Uterus (tissue), 4 donors: Measurements from ENCODE around the gene PNRC2. TPM values are rescaled to one million over a fixed set of nuclear protein-coding genes. Genes with fewer than 3 reads are reported as not detected.
"Not testable (repeated sequence)": the region's sequence is repeated elsewhere in the genome, so short reads cannot be mapped to it uniquely, and the experiment has no call there.

Experiments
- DNase-seq, 2 donors: peaks; one replicate each; pipeline ENCODE4 v3.0.0-alpha.2; 2019 to 2020
- H3K27ac ChIP-seq, 2 donors: fragments of 200-600 bp; sonication (generic); 1 replicate in 1 of 2; 2 replicates in 1 of 2; pipeline ENCODE4 v1.5.1; 2016 to 2018
- H3K27me3 ChIP-seq, 2 donors: fragments of 200-600 bp; sonication (generic); one replicate each; pipeline ENCODE4 v1.5.1; 2018 to 2019; ENCODE audit warnings: control low read depth in 1 of 2
- H3K36me3 ChIP-seq, 2 donors: fragments of 200-600 bp; sonication (generic); one replicate each; pipeline ENCODE4 v1.5.1; 2019; ENCODE audit warnings: control low read depth in 1 of 2
- H3K4me1 ChIP-seq, 2 donors: fragments of 200-600 bp; sonication (generic); one replicate each; pipeline ENCODE4 v1.5.1; 2018 to 2019; ENCODE audit warnings: control low read depth in 1 of 2
- H3K4me3 ChIP-seq, 2 donors: fragments of 200-600 bp; sonication (generic); 1 replicate in 1 of 2; 2 replicates in 1 of 2; pipeline ENCODE4 v1.5.1; 2018 to 2019; ENCODE audit warnings: mild to moderate bottlenecking in 1 of 2
- H3K9me3 ChIP-seq, 2 donors: fragments of 200-600 bp; sonication (generic); one replicate each; pipeline ENCODE4 v1.5.1; 2019; ENCODE audit warnings: control low read depth in 1 of 2
- POLR2A ChIP-seq, 2 donors: fragments of 450-650 bp; IDR thresholded peaks; one replicate each; pipeline ENCODE4 v1.6.1; 2016; ENCODE audit warnings: antibody characterized with exemption in 2 of 2, mild to moderate bottlenecking in 1 of 2, moderate library complexity in 1 of 2
- intact Hi-C: fragments of 100-400 bp; cut with DNase I; formaldehyde crosslinking; loops from one replicate; pipeline ENCODE4 v1.15.1; 2023; ENCODE audit warnings: low total_unique reads
- total RNA-seq, 4 donors: library from RNA; depleted of rRNA in 3 of 4; stranded (reverse); fragments of >200 nt in 3 of 4; gene quantifications; one replicate each; pipeline versions ENCODE4 v1.1.0 to v1.2.4, GENCODE V29; 2014 to 2023
- TF ChIP-seq, protein P1 (sequence below), 4 experiments: fragments of 200-600 bp in 2 of 4; fragments of 450-650 bp in 2 of 4; sonication (generic) in 2 of 4; IDR thresholded peaks; one replicate each; pipeline ENCODE4 v1.5.1; 2016 to 2019; ENCODE audit warnings: antibody characterized with exemption in 4 of 4, mild to moderate bottlenecking in 2 of 4, moderate library complexity in 1 of 4
- donor health status: DM: yes; HTN: yes; CAD: no.

PNRC2 gene
- total RNA-seq, 4 donors from 2014 or later = 44.8 to 187 (median 122) TPM

DNA sequence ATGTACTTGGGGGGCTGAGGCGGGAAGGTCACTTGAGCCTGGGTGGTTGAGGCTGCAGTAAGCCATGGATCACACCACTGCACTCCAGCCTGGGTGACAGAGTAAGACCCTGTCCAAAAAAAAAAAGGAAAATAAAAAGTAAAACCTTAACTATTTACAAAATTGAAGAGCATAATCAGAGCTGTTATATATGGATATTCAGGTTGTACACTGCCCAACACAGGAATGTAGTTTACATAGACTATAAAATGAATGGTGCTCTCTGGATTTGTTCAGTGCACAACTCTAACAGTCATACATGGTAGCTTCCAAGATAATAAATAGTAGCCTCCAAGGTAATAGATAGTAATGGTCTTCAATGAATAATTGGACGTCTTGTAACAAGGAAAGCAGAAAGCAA lies 43.1 kb downstream of the PNRC2 start:
- TF ChIP-seq POLR2A (IDR thresholded peaks at IDR 0.05) = no peak
- TF ChIP-seq, protein P1, sequence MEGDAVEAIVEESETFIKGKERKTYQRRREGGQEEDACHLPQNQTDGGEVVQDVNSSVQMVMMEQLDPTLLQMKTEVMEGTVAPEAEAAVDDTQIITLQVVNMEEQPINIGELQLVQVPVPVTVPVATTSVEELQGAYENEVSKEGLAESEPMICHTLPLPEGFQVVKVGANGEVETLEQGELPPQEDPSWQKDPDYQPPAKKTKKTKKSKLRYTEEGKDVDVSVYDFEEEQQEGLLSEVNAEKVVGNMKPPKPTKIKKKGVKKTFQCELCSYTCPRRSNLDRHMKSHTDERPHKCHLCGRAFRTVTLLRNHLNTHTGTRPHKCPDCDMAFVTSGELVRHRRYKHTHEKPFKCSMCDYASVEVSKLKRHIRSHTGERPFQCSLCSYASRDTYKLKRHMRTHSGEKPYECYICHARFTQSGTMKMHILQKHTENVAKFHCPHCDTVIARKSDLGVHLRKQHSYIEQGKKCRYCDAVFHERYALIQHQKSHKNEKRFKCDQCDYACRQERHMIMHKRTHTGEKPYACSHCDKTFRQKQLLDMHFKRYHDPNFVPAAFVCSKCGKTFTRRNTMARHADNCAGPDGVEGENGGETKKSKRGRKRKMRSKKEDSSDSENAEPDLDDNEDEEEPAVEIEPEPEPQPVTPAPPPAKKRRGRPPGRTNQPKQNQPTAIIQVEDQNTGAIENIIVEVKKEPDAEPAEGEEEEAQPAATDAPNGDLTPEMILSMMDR (IDR thresholded peaks at IDR 0.05) = no peak
- intact Hi-C loops = no loop called here

DNA sequence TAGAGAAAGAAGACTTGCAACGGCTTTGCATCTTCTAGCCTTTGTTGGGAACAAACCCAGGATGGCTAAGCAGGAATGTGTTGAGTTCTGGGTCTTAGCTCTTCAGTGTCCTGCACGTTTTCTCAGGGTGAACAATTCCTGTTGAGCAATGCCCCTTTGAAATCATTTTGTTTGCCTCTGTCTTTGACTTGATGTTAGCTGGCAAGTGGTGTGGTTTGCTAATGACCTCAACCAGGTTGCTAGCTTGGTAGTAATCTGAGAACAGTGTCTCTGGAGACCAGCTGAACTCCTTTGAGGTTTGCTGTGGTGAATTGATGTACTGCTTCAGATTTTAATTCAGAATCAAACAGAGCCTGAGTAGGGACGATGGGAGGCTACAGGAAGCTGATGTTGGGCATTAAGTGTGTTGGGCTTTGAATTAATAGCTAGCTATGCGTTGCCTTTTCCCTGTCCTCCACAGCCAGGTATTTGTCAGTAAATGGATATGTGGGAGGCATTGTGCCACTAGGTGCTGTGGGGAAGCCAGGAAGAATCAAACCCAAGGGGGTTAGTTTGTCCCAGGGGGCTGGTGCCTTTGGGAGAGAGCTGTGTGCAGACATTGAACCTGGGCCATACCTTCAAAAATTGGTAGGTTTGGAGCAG lies 43.8 kb downstream of the PNRC2 start:
- TF ChIP-seq, protein P1 (IDR thresholded peaks at IDR 0.05) = no peak
- no peak for TF ChIP-seq POLR2A (IDR thresholded peaks at IDR 0.05)
- H3K9me3 ChIP-seq = no peaks in the 10 kb centered on the region
- no peaks in the 10 kb centered on the region for H3K4me1 ChIP-seq
- DNase-seq = no peak
- no peaks in the 10 kb centered on the region for H3K36me3 ChIP-seq
- no peaks in the 10 kb centered on the region for H3K27me3 ChIP-seq
- no peak overlapping the region for H3K27ac ChIP-seq
- no peak overlapping the region for H3K4me3 ChIP-seq
- intact Hi-C loops = no loop called here

More for the DNA sequence above, 43.1 kb downstream of the PNRC2 start:
- Histone ChIP-seq H3K9me3 (no peaks in the 10 kb centered on the region), H3K36me3 (no peaks in the 10 kb centered on the region), H3K27me3 (no peaks in the 10 kb centered on the region), H3K4me3 (no peak overlapping the region), H3K4me1 (no peaks in the 10 kb centered on the region), H3K27ac (no peak overlapping the region)
- no peak for DNase-seq

DNA sequence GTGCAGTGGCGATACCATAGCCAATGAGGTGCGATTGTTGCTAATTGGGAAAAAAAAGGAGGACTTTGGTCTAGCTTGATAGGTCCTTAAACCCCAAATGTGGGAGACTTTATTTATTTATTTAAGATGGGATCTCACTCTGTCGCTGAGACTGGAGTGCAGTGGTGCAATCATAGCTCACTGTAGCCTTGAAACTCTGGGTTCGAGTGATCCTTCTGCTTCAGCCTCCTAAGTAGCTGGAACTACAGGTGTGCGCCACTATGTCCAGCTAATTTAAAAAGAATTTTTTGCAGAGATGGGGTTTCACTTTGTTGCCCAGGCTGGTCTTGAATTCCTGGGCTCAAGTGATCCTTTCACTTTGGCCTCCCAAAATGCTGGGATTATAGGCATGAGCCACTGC lies 44.5 kb downstream of the PNRC2 start:
- Histone ChIP-seq H3K4me3 (no peak overlapping the region), H3K27me3 (no peaks in the 10 kb centered on the region), H3K27ac (no peak overlapping the region), H3K4me1 (no peaks in the 10 kb centered on the region), H3K9me3 (no peaks in the 10 kb centered on the region), H3K36me3 (no peaks in the 10 kb centered on the region)
- TF ChIP-seq, protein P1 (IDR thresholded peaks at IDR 0.05) = no peak
- no peak for TF ChIP-seq POLR2A (IDR thresholded peaks at IDR 0.05)
- DNase-seq = no peak
- intact Hi-C loops = no loop called here

DNA sequence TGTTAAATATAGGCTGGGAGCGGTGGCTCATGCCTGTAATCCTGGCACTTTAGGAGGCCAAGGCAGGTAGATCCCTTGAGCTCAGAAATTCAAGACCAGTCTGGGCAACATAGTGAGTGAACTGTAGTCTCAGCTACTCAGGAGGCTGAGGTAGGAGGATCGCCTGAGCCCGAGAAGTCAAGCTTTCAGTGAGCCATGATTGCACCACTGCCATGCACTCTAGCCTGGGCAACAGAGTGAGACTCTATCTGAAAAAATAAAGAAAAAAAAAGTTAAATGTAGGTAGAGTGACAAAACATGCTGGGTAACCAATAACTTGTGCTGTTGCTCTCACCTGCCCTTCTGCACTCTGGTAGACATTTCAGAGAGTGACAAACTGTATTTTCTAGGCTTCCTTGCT lies 45.5 kb downstream of the PNRC2 start:
- Histone ChIP-seq H3K36me3 (no peaks in the 10 kb centered on the region), H3K4me3 (no peak overlapping the region), H3K9me3 (no peaks in the 10 kb centered on the region), H3K4me1 (no peaks in the 10 kb centered on the region), H3K27me3 (no peaks in the 10 kb centered on the region), H3K27ac (no peak overlapping the region)
- intact Hi-C loops = no loop called here
- no peak for DNase-seq
- TF ChIP-seq, protein P1 (IDR thresholded peaks at IDR 0.05) = no peak
- no peak for TF ChIP-seq POLR2A (IDR thresholded peaks at IDR 0.05)

DNA sequence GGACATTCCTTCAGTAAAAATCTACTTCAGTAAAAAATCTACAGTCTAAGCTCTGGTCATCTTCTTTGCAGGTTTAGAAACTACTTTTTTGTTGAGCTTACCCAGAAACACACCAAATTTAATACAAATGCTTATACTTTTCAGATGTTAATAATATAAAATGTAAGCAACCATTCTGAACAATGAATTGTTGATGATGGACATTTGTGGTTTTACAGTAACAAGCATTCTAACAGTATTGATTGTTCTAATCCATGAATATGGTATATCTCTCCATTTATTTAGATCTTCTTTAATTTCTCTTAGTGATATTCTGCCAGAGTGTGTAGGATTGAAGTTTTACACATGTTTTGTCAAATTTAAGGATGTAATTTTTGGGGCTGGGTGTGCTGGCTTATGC lies 47.5 kb downstream of the PNRC2 start:
- no peaks in the 10 kb centered on the region for H3K9me3 ChIP-seq
- no peak overlapping the region for H3K27ac ChIP-seq
- H3K4me1 ChIP-seq = no peaks in the 10 kb centered on the region
- TF ChIP-seq, protein P1 (IDR thresholded peaks at IDR 0.05) = no peak
- TF ChIP-seq POLR2A (IDR thresholded peaks at IDR 0.05) = no peak
- H3K27me3 ChIP-seq = no peaks in the 10 kb centered on the region
- DNase-seq = no peak
- H3K4me3 ChIP-seq = no peak overlapping the region
- no peaks in the 10 kb centered on the region for H3K36me3 ChIP-seq
- intact Hi-C loops = no loop called here

DNA sequence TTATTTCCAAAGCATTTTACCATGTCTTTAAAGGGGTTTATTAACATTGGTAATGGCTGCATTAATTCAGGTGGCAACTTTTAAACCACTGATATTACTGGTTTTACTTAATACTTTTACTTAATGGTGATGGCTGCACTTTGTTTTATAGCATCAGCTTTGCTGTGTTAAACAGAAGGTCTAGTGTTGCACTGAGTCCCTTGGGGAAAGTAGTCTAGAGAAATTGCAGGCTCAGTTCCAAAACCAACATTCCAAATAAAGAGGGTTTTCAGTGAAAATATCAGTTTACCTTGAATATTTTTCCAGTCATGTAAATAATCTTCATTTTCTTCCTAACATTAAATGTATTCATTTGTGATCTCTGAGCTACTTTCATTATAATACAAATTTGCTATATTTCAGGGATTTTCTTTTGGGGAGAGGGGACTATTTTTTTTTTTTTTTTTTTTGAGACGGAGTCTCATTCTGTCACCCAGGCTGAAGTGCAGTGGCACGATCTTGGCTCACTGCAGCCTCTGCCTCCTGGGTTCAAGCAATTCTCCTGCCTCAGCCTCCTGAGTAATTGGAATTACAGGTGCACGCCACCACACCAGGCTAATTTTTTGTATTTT lies 49.1 kb downstream of the PNRC2 start:
- H3K9me3 ChIP-seq, H3K4me1 ChIP-seq, intact Hi-C loops, H3K27ac ChIP-seq, H3K4me3 ChIP-seq, H3K27me3 ChIP-seq, H3K36me3 ChIP-seq, DNase-seq: not testable (repeated sequence)
